ENCODE measurements around the gene AMACR.
"Not testable (repeated sequence)": the region's sequence is repeated elsewhere in the genome, so short reads cannot be mapped to it uniquely, and the experiment has no call there.

AMACR gene

GRCh38 chr5:33964132-33964700 is 43.6 kb downstream of the AMACR start:
- no peak for DNase-seq

- DNase-seq, result no peak
Observed at GRCh38 chr5:33958176-33958575, 49.7 kb downstream of the AMACR start.

GRCh38 chr5:33957577-33958150 is 50.2 kb downstream of the AMACR start:
- no peak for DNase-seq

GRCh38 chr5:33952175-33952574 is 55.7 kb downstream of the AMACR start:
- DNase-seq, result not testable (repeated sequence)

GRCh38 chr5:33944543-33945132 is 63.2 kb downstream of the AMACR start:
- no peak for DNase-seq

DNA sequence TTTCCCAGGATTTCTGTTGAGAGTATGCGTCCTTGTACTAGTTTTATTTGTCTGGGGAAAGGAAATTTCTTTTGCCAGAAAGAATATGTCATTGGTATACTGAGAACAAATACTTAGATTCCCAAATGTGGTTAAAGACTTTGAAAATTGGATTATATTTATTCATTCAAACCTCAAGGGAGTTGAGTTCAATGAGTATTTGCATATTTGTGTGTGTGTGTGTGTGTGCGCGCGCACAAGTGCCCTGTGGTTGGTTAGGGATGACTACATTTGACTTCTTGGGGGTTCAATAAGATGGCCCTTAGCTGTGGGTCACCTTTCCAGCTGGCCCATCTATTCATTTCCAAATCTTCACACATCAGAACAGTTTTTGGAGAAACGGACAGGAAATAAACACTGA is 66.8 kb downstream of the AMACR start:
- no peak for DNase-seq

- DNase-seq, result no peak
Observed at GRCh38 chr5:33939556-33940262, 68.1 kb downstream of the AMACR start.

- no peak for DNase-seq
Observed at GRCh38 chr5:33938881-33939280, 69.0 kb downstream of the AMACR start.

DNA sequence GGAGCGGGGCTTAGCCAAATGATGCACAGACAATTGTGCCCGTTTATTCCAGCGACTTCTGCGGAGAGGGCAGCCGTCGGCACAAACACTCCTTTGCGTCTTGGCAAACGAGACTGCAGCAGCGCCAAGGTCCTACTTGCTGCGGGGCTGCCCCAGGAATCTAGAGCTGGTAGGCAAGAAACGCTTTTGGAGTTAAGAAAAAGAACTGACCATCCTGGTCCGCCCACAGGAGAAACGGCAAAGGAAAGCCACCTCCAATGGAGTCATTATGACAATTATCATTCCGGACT is 69.4 kb downstream of the AMACR start:
- DNase-seq, result no peak

GRCh38 chr5:33937707-33938506 is 69.9 kb downstream of the AMACR start:
- no peak for DNase-seq

DNA sequence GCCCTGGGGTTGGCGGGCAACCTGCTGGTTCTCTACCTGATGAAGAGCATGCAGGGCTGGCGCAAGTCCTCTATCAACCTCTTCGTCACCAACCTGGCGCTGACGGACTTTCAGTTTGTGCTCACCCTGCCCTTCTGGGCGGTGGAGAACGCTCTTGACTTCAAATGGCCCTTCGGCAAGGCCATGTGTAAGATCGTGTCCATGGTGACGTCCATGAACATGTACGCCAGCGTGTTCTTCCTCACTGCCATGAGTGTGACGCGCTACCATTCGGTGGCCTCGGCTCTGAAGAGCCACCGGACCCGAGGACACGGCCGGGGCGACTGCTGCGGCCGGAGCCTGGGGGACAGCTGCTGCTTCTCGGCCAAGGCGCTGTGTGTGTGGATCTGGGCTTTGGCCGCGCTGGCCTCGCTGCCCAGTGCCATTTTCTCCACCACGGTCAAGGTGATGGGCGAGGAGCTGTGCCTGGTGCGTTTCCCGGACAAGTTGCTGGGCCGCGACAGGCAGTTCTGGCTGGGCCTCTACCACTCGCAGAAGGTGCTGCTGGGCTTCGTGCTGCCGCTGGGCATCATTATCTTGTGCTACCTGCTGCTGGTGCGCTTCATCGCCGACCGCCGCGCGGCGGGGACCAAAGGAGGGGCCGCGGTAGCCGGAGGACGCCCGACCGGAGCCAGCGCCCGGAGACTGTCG is 70.7 kb downstream of the AMACR start:
- no peak for DNase-seq

GRCh38 chr5:33936381-33937016 is 71.4 kb downstream of the AMACR start, which contains the start of gene RXFP3:
TSS of gene RXFP3 (plus strand) at chr5:33936386. CDS start at chr5:33936741, 355 bp downstream.
- DNase-seq, result no peak

Measured in SHP77 treated with DMSO at 0.1 percent for 48 hours (cell line).